NCI-H128 (cell line): ENCODE data around the gene KAZALD1.

Experiments
- DNase-seq: peaks from one replicate; lab custom pipeline; 2025; ENCODE audit not compliant: unreplicated experiment; lab: John Stamatoyannopoulos, UW

The KAZALD1 gene

GRCh38 chr10:101047961-101048892 is 13.6 kb upstream of the KAZALD1 start:
- DNase-seq, result peak; percentile 29

- DNase-seq, result peak; percentile 17
Observed at GRCh38 chr10:101050208-101051069, 11.3 kb upstream of the KAZALD1 start.

GRCh38 chr10:101052285-101052684 is 9.5 kb upstream of the KAZALD1 start:
- no peak for DNase-seq

GRCh38 chr10:101053516-101053915 is 8.3 kb upstream of the KAZALD1 start:
- no peak for DNase-seq

GRCh38 chr10:101054351-101054750 is 7.4 kb upstream of the KAZALD1 start:
- DNase-seq, result no peak

GRCh38 chr10:101054876-101055275 is 6.9 kb upstream of the KAZALD1 start:
- DNase-seq, result no peak

- no peak for DNase-seq
Observed at GRCh38 chr10:101055411-101055810, 6.4 kb upstream of the KAZALD1 start.

- no peak for DNase-seq
Observed at GRCh38 chr10:101056365-101057151, 5.2 kb upstream of the KAZALD1 start.

GRCh38 chr10:101060036-101060950 is 1.5 kb upstream of the KAZALD1 start:
- DNase-seq, result peak; percentile 82

- DNase-seq, result peak; percentile 82
Observed at GRCh38 chr10:101060951-101061623, 702 bp upstream of the KAZALD1 start.

- peak; percentile 4 for DNase-seq
Observed at GRCh38 chr10:101062232-101063049, 652 bp downstream of the KAZALD1 start.

- DNase-seq, result no peak
Observed at GRCh38 chr10:101063050-101063525, 1.3 kb downstream of the KAZALD1 start.

- DNase-seq, result no peak
Observed at GRCh38 chr10:101063548-101064414, 2.0 kb downstream of the KAZALD1 start.

- DNase-seq, result no peak
Observed at GRCh38 chr10:101064415-101065030, 2.7 kb downstream of the KAZALD1 start.

- no peak for DNase-seq
Observed at GRCh38 chr10:101065481-101066145, 3.8 kb downstream of the KAZALD1 start.

- no peak for DNase-seq
Observed at GRCh38 chr10:101066146-101066895, 4.5 kb downstream of the KAZALD1 start.
